Stomach (tissue), 9 donors: ENCODE results near the gene TP53TG5. TPM values are rescaled to one million over a fixed set of nuclear protein-coding genes. Genes with fewer than 3 reads are reported as not detected.

Experiments used
- DNase-seq, 2 donors: peaks; one replicate each; pipeline versions ENCODE4 v3.0.0 to v3.0.0-alpha.2; 2013 to 2019
- H3K27ac ChIP-seq, 5 donors: fragments of 200-600 bp in 4 of 5; sonication (generic) in 4 of 5; one replicate each; pipeline ENCODE4 v1.5.1; 2013 to 2019; ENCODE audit warnings: mild to moderate bottlenecking in 1 of 5, moderate library complexity in 1 of 5
- H3K27me3 ChIP-seq, 3 donors: fragments of 200-600 bp; sonication (generic); one replicate each; pipeline ENCODE4 v1.5.1; 2017 to 2019; ENCODE audit warnings: mixed run types in 1 of 3
- H3K36me3 ChIP-seq, 4 donors: fragments of 200-600 bp; sonication (generic); 1 replicate in 3 of 4; 2 replicates in 1 of 4; pipeline ENCODE4 v1.5.1; 2016 to 2019
- H3K4me1 ChIP-seq, 4 donors: fragments of 200-600 bp; sonication (generic); one replicate each; pipeline ENCODE4 v1.5.1; 2016 to 2019
- H3K4me3 ChIP-seq, 4 donors: fragments of 200-600 bp; sonication (generic) in 3 of 4; one replicate each; pipeline ENCODE4 v1.5.1; 2016 to 2019; ENCODE audit warnings: mild to moderate bottlenecking in 1 of 4
- H3K9me3 ChIP-seq, 4 donors: fragments of 200-600 bp; sonication (generic); one replicate each; pipeline ENCODE4 v1.5.1; 2016 to 2019
- CTCF ChIP-seq, 7 experiments: fragments of 450-650 bp in 4 of 7; fragments of 200-600 bp in 3 of 7; sonication (generic) in 3 of 7; IDR thresholded peaks; one replicate each; pipeline ENCODE4 v1.5.1; 2016 to 2019; ENCODE audit warnings: antibody characterized with exemption in 7 of 7, control low read depth in 2 of 7, mild to moderate bottlenecking in 1 of 7
- EP300 ChIP-seq: sonication (generic); formaldehyde crosslinking; IDR thresholded peaks from one replicate; pipeline ENCODE4 v1.6.1; 2017; ENCODE audit warnings: antibody characterized with exemption
- POLR2A ChIP-seq, 4 donors: fragments of 450-650 bp; IDR thresholded peaks; one replicate each; pipeline ENCODE4 v1.6.1; 2016; ENCODE audit warnings: antibody characterized with exemption in 4 of 4, control low read depth in 2 of 4, mild to moderate bottlenecking in 1 of 4, moderate library complexity in 1 of 4
- POLR2AphosphoS5 ChIP-seq, 3 donors: sonication (generic); formaldehyde crosslinking; IDR thresholded peaks; one replicate each; pipeline ENCODE4 v1.6.1; 2016; ENCODE audit warnings: antibody characterized with exemption in 3 of 3
- WGBS, 5 donors: extraction: QIAGEN DNeasy Blood & Tissue Kit in 3 of 5; methylation state at CpG; one replicate each; pipeline versions ENCODE4 v1.1.5 to v1.1.7; 2013 to 2018; 5-methylcytosine and 5-hydroxymethylcytosine counted together
- intact Hi-C: fragments of 100-400 bp; cut with DNase I; formaldehyde crosslinking; loops from one replicate; pipeline ENCODE4 v1.15.1; 2023; ENCODE audit warnings: low total_unique reads
- polyA plus RNA-seq, 3 donors: library from polyadenylated mRNA; stranded (reverse); fragments of 200-250 nt; gene quantifications; one replicate each; pipeline ENCODE4 v1.2.3, GENCODE V29; 2013
- total RNA-seq, 5 donors: library from RNA; depleted of rRNA; stranded (reverse); fragments of >200 nt; gene quantifications; one replicate each; pipeline versions ENCODE4 v1.1.0 to v1.2.3, GENCODE V29; 2014 to 2016
- donor health status: healthy with polysubstance abuse.
- donor health status: Bipolar disorder and iron deficiency.
- donor health status: healthy.

Gene TP53TG5
- total and polyA plus RNA-seq, 8 donors = 0.12 to 0.33 TPM; not detected in 6

- Histone ChIP-seq H3K27me3 (no peaks in the 10 kb centered on the region), H3K36me3 (peaks cover 23 to 35% (median 33%) of the 10 kb centered on the region in 4 donors), H3K9me3 (no peaks in the 10 kb centered on the region), H3K4me3 (peak within 1 kb of the TSS; percentile 66 to 83 (median 80)), H3K4me1 (peaks cover 43 to 75% (median 60%) of the 10 kb centered on the region in 4 donors), H3K27ac (peak within 1 kb of the TSS; percentile 91 to 98 (median 97))
- intact Hi-C loops = no loop called here
- TF ChIP-seq POLR2A (IDR thresholded peaks at IDR 0.05) (peak in 2 of 4 donors; percentile 78 to 88), CTCF (IDR thresholded peaks at IDR 0.05) (peak in 5 of 7 experiments; percentile 61 to 99 (median 89)), EP300 (no peak), POLR2AphosphoS5 (IDR thresholded peaks at IDR 0.05) (peak; percentile 93 to 98 (median 98))
- DNase-seq = peak; percentile 98 to 100
- WGBS, 5 donors = 0 to 1% (median 0%) methylated on average over 40 to 55 of the region's 55 CpGs
These were observed 15.1 kb downstream of the TP53TG5 start, which contains the start of gene SYS1 for GRCh38 chr20:45362804-45363610. Gene SYS1 (plus strand): TSS chr20:45363156. CDS start chr20:45363532, 376 bp downstream.

GRCh38 chr20:45361793-45362192, 16.3 kb downstream of the TP53TG5 start:
- H3K9me3 ChIP-seq = no peaks in the 10 kb centered on the region
- intact Hi-C loops = no loop called here
- no peak for DNase-seq
- TF ChIP-seq POLR2AphosphoS5 (IDR thresholded peaks at IDR 0.05) (no peak), POLR2A (IDR thresholded peaks at IDR 0.05) (no peak), EP300 (no peak), CTCF (IDR thresholded peaks at IDR 0.05) (no peak)
- 46 to 58% (median 50%) methylated on average over 6 of the region's 6 CpGs for WGBS, 5 donors
- H3K36me3 ChIP-seq = peaks cover 12 to 23% (median 20%) of the 10 kb centered on the region in 4 donors
- H3K27ac ChIP-seq = peak overlapping the region; percentile 54 to 97 (median 95)
- peak overlapping the region in 1 of 4 donors; percentile 80 for H3K4me3 ChIP-seq
- H3K27me3 ChIP-seq = no peaks in the 10 kb centered on the region
- H3K4me1 ChIP-seq = peaks cover 52 to 82% (median 68%) of the 10 kb centered on the region in 4 donors

- TF ChIP-seq EP300 (no peak), POLR2A (IDR thresholded peaks at IDR 0.05) (no peak), POLR2AphosphoS5 (IDR thresholded peaks at IDR 0.05) (no peak), CTCF (IDR thresholded peaks at IDR 0.05) (no peak)
- DNase-seq = peak in 1 of 2 donors; percentile 53
- Histone ChIP-seq H3K9me3 (no peaks in the 10 kb centered on the region), H3K4me1 (peaks cover 52 to 74% (median 62%) of the 10 kb centered on the region in 4 donors), H3K27ac (peak overlapping the region; percentile 62 to 97 (median 95)), H3K4me3 (no peak overlapping the region), H3K27me3 (no peaks in the 10 kb centered on the region), H3K36me3 (peaks cover 0 to under 1% (median 0%) of the 10 kb centered on the region in 4 donors)
- WGBS, 5 donors = 51 to 54% (median 53%) methylated on average over 9 of the region's 9 CpGs
- intact Hi-C loops = no loop called here
These were observed 18.5 kb downstream of the TP53TG5 start for GRCh38 chr20:45359406-45360148.

- DNase-seq = peak in 1 of 2 donors; percentile 44
- TF ChIP-seq EP300 = peak; percentile 96
- TF ChIP-seq POLR2A (IDR thresholded peaks at IDR 0.05) = no peak
- peak; percentile 23 to 65 (median 51) for TF ChIP-seq POLR2AphosphoS5 (IDR thresholded peaks at IDR 0.05)
- Histone ChIP-seq H3K27me3 (no peaks in the 10 kb centered on the region), H3K4me1 (peaks cover 50 to 69% (median 58%) of the 10 kb centered on the region in 4 donors), H3K4me3 (no peak overlapping the region), H3K9me3 (no peaks in the 10 kb centered on the region), H3K36me3 (no peaks in the 10 kb centered on the region), H3K27ac (peak overlapping the region; percentile 7 to 97 (median 95))
- intact Hi-C loops = no loop called here
- 64 to 76% (median 73%) methylated on average over 7 of the region's 7 CpGs for WGBS, 5 donors
These were observed 19.1 kb downstream of the TP53TG5 start for GRCh38 chr20:45359069-45359405.
